K562 (cell line): ENCODE data around the gene HNRNPK. TPM values are rescaled to one million over a fixed set of nuclear protein-coding genes. Genes with fewer than 3 reads are reported as not detected.

Experiments
- ARID3B ChIP-seq: fragments of 250-450 bp; sonication (Bioruptor Pico); IDR thresholded peaks from 2 replicates; pipeline ENCODE4 v1.4.0; 2020; ENCODE audit warnings: borderline replicate concordance
- BRD4 ChIP-seq: fragments of 200-600 bp; sonication (generic); IDR thresholded peaks from 2 replicates; pipeline ENCODE4 v1.6.1; 2017; ENCODE audit warnings: inconsistent platforms
- CBFB ChIP-seq: sonication (generic); formaldehyde crosslinking; IDR thresholded peaks from 2 replicates; pipeline ENCODE4 v1.4.0; 2020; ENCODE audit warnings: mild to moderate bottlenecking, missing genetic modification reagents
- CC2D1A ChIP-seq: fragments of 450-650 bp; IDR thresholded peaks from 2 replicates; pipeline ENCODE4 v1.6.1; 2017; ENCODE audit warnings: mild to moderate bottlenecking
- ETV6 ChIP-seq, 3 experiments: fragments of 150-350 bp in 1 of 3; sonication (generic) in 1 of 3; formaldehyde crosslinking in 1 of 3; IDR thresholded peaks; 2 replicates each; pipeline versions ENCODE4 v1.6.1 to v1.8.0; 2014 to 2022; ENCODE audit warnings: borderline replicate concordance in 2 of 3, low read depth in 2 of 3, antibody characterized with exemption in 1 of 3, low read length in 1 of 3, mild to moderate bottlenecking in 1 of 3, missing genetic modification reagents in 1 of 3
- FOSL1 ChIP-seq: fragments of 200-800 bp; sonication (Bioruptor generic); conservative IDR thresholded peaks from 2 replicates; pipeline ENCODE4 v1.6.1; 2016; ENCODE audit warnings: missing genetic modification characterization, missing compliant biosample characterization
- HINFP ChIP-seq: fragments of 450-650 bp; conservative IDR thresholded peaks from 2 replicates; pipeline ENCODE4 v1.6.1; 2016; ENCODE audit warnings: missing genetic modification characterization, low read depth, mild to moderate bottlenecking, control low read depth, missing compliant biosample characterization
- KAT8 ChIP-seq: fragments of 450-650 bp; IDR thresholded peaks from 2 replicates; pipeline ENCODE4 v1.6.1; 2016; ENCODE audit warnings: low read depth, mild to moderate bottlenecking
- MCM3 ChIP-seq: fragments of 450-650 bp; IDR thresholded peaks from 2 replicates; pipeline ENCODE4 v1.6.1; 2016
- MEIS2 ChIP-seq: fragments of 450-650 bp; IDR thresholded peaks from 2 replicates; pipeline ENCODE4 v1.6.1; 2014; ENCODE audit warnings: mild to moderate bottlenecking; ENCODE audit not compliant: partially characterized antibody
- MLX ChIP-seq, 2 experiments: fragments of 450-650 bp in 1 of 2; sonication (generic) in 1 of 2; formaldehyde crosslinking; conservative IDR thresholded peaks; 2 replicates each; pipeline versions ENCODE4 v1.4.0 to v1.8.1; 2020 to 2022; ENCODE audit warnings: mild to moderate bottlenecking in 1 of 2, missing genetic modification reagents in 1 of 2
- NBN ChIP-seq: fragments of 450-650 bp; IDR thresholded peaks from 2 replicates; pipeline ENCODE4 v1.6.1; 2016; ENCODE audit warnings: low read depth, mild to moderate bottlenecking
- NFYB ChIP-seq: IDR thresholded peaks from 2 replicates; pipeline ENCODE4 v1.6.1; 2011; ENCODE audit warnings: mild to moderate bottlenecking, moderate library complexity; ENCODE audit not compliant: insufficient read length; ENCODE audit errors: extremely low read depth
- RAD21 ChIP-seq, 2 experiments: fragments of 250-450 bp in 1 of 2; fragments of 450-650 bp in 1 of 2; sonication (Bioruptor Pico) in 1 of 2; formaldehyde crosslinking in 1 of 2; IDR thresholded peaks in 1 of 2; conservative IDR thresholded peaks in 1 of 2; 2 replicates each; pipeline versions ENCODE4 v1.4.0 to v1.8.0; 2020 to 2022; ENCODE audit warnings: mild to moderate bottlenecking in 2 of 2, moderate library complexity in 1 of 2
- THRA ChIP-seq: fragments of 450-650 bp; IDR thresholded peaks from 2 replicates; pipeline ENCODE4 v1.6.1; 2017; ENCODE audit warnings: mild to moderate bottlenecking, moderate library complexity
- XRCC4 ChIP-seq: IDR thresholded peaks from one replicate; pipeline ENCODE4 v1.6.1; 2011; ENCODE audit not compliant: insufficient read depth, insufficient read length; ENCODE audit errors: extremely low read depth
- ZNF143 ChIP-seq: sonication (generic); formaldehyde crosslinking; IDR thresholded peaks from 2 replicates; pipeline ENCODE4 v1.9.0; 2022; ENCODE audit warnings: mild to moderate bottlenecking, missing genetic modification reagents
- ZNF561 ChIP-seq: fragments of 450-650 bp; formaldehyde crosslinking; conservative IDR thresholded peaks from 2 replicates; pipeline ENCODE4 v1.4.0; 2020; ENCODE audit warnings: mild to moderate bottlenecking, moderate library complexity
- ZSCAN29 ChIP-seq: fragments of 450-650 bp; IDR thresholded peaks from 2 replicates; pipeline ENCODE4 v1.6.1; 2017
- polyA plus RNA-seq, 8 experiments: library from polyadenylated mRNA; depleted of rRNA in 4 of 8; stranded (reverse) in 5 of 8; unstranded in 3 of 8; fragments of >200 nt; fragmentation: Nextera tagmentation in 2 of 8; fragmentation: Illumina TruSeq in 1 of 8; extraction: Ambion mirVana in 2 of 8; extraction: Trizol in 1 of 8; gene quantifications; 2 replicates each; pipeline versions ENCODE4 v1.2.1 to v1.2.3, GENCODE V29; 2011 to 2014; ENCODE audit warnings: inconsistent platforms in 1 of 8, missing spikeins in 1 of 8
- total RNA-seq, 7 experiments: library from RNA; depleted of rRNA in 6 of 7; stranded (reverse); fragments of >200 nt in 6 of 7; fragmentation: Illumina TruSeq in 2 of 7; extraction: Trizol in 2 of 7; gene quantifications; 2 replicates each; pipeline versions ENCODE4 v1.2.1 to v1.2.3, GENCODE V29; 2011 to 2021; ENCODE audit warnings: low replicate concordance in 1 of 7

Gene HNRNPK
- total and polyA plus RNA-seq, 9 of the 15 experiments (the other 6 are each of a cell fraction or from before 2014, with no cell fraction given), result 224 to 883 (median 618) TPM

GRCh38 chr9:83986765-83987401, 6.9 kb upstream of the HNRNPK start (continued):
- peak; percentile 92 for TF ChIP-seq THRA
- TF ChIP-seq ZNF143 (CRISPR knock-in tag), result no peak
- TF ChIP-seq HINFP (tag), result peak; percentile 54; the same call in 1 of the 2 replicates
- no peak for TF ChIP-seq MLX (CRISPR knock-in tag; conservative IDR thresholded peaks at IDR 0.05)
- no peak for TF ChIP-seq XRCC4
- TF ChIP-seq ARID3B (CRISPR knock-in tag), result no peak
- no peak for TF ChIP-seq RAD21 (CRISPR knock-in tag; conservative IDR thresholded peaks at IDR 0.05 in 1 of 2, IDR thresholded peaks at IDR 0.05 in 1 of 2)
- TF ChIP-seq KAT8, result no peak
- TF ChIP-seq FOSL1 (tag), result peak; percentile 67
- TF ChIP-seq MEIS2, result no peak
- no peak for TF ChIP-seq ZSCAN29
- no peak for TF ChIP-seq MCM3
- TF ChIP-seq ETV6 (IDR thresholded peaks at IDR 0.05; ENCODE audit: borderline replicate concordance in 1 of 2, low read depth in 2 of 2, low read length in 1 of 2), result no peak
- TF ChIP-seq ETV6 (CRISPR knock-in tag; IDR thresholded peaks at IDR 0.05; ENCODE audit: borderline replicate concordance), result no peak
- TF ChIP-seq NBN, result peak; percentile 84; the same call in 1 of the 2 replicates
- no peak for TF ChIP-seq CBFB (CRISPR knock-in tag)
- TF ChIP-seq BRD4, result no peak
- TF ChIP-seq CC2D1A, result peak; percentile 56; the same call in 1 of the 2 replicates
- TF ChIP-seq NFYB, result no peak
- no peak for TF ChIP-seq ZNF561
